ENCODE results near the gene LMAN1L.

The LMAN1L gene

GRCh38 chr15:74773731-74774252 is 38.8 kb upstream of the LMAN1L start:
- peak overlapping the region; percentile 62 for H3K4me2 ChIP-seq (ENCODE audit: low read length)

GRCh38 chr15:74775132-74775562 is 37.5 kb upstream of the LMAN1L start:
- H3K4me3 ChIP-seq (ENCODE audit: low read length) = peak overlapping the region; percentile 27
- peaks cover 61% of the 10 kb centered on the region for H3K79me2 ChIP-seq (ENCODE audit: low read length)
- H3K9ac ChIP-seq (ENCODE audit: low read length) = peak overlapping the region; percentile 87
- H3K4me2 ChIP-seq (ENCODE audit: low read length) = peak overlapping the region; percentile 62
- H3K36me3 ChIP-seq (replicated peaks; ENCODE audit: low read depth, low read length) = peaks cover 10% of the 10 kb centered on the region
- TF ChIP-seq EZH2phosphoT487 (IDR thresholded peaks at IDR 0.05; ENCODE audit: low read depth) = no peak
- TF ChIP-seq, protein P1, sequence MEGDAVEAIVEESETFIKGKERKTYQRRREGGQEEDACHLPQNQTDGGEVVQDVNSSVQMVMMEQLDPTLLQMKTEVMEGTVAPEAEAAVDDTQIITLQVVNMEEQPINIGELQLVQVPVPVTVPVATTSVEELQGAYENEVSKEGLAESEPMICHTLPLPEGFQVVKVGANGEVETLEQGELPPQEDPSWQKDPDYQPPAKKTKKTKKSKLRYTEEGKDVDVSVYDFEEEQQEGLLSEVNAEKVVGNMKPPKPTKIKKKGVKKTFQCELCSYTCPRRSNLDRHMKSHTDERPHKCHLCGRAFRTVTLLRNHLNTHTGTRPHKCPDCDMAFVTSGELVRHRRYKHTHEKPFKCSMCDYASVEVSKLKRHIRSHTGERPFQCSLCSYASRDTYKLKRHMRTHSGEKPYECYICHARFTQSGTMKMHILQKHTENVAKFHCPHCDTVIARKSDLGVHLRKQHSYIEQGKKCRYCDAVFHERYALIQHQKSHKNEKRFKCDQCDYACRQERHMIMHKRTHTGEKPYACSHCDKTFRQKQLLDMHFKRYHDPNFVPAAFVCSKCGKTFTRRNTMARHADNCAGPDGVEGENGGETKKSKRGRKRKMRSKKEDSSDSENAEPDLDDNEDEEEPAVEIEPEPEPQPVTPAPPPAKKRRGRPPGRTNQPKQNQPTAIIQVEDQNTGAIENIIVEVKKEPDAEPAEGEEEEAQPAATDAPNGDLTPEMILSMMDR (IDR thresholded peaks at IDR 0.05; ENCODE audit: low read depth, low read length) = no peak
- no peak overlapping the region for H2AFZ ChIP-seq (ENCODE audit: low read depth, low read length)
- peaks cover 96% of the 10 kb centered on the region for H3K4me1 ChIP-seq (ENCODE audit: low read length)
- no peaks in the 10 kb centered on the region for H3K27me3 ChIP-seq (ENCODE audit: low read depth, low read length)
- no peaks in the 10 kb centered on the region for H4K20me1 ChIP-seq (ENCODE audit: insufficient read depth, low read length)
- peak overlapping the region; percentile 97 for H3K27ac ChIP-seq (ENCODE audit: low read length)
- no peaks in the 10 kb centered on the region for H3K9me3 ChIP-seq (ENCODE audit: insufficient read depth, low read length)

More at GRCh38 chr15:74773731-74774252, 38.8 kb upstream of the LMAN1L start:
- Histone ChIP-seq H3K79me2 (ENCODE audit: low read length) (peaks cover 48% of the 10 kb centered on the region), H3K27ac (ENCODE audit: low read length) (peak overlapping the region; percentile 97), H3K9ac (ENCODE audit: low read length) (peak overlapping the region; percentile 87), H3K4me3 (ENCODE audit: low read length) (no peak overlapping the region), H3K4me1 (ENCODE audit: low read length) (peaks cover 83% of the 10 kb centered on the region), H3K27me3 (ENCODE audit: low read depth, low read length) (no peaks in the 10 kb centered on the region), H4K20me1 (ENCODE audit: insufficient read depth, low read length) (no peaks in the 10 kb centered on the region), H2AFZ (ENCODE audit: low read depth, low read length) (no peak overlapping the region), H3K9me3 (ENCODE audit: insufficient read depth, low read length) (no peaks in the 10 kb centered on the region), H3K36me3 (replicated peaks; ENCODE audit: low read depth, low read length) (peaks cover 2% of the 10 kb centered on the region)
- TF ChIP-seq, protein P1 (IDR thresholded peaks at IDR 0.05; ENCODE audit: low read depth, low read length) = no peak
- TF ChIP-seq EZH2phosphoT487 (IDR thresholded peaks at IDR 0.05; ENCODE audit: low read depth) = no peak

DNA sequence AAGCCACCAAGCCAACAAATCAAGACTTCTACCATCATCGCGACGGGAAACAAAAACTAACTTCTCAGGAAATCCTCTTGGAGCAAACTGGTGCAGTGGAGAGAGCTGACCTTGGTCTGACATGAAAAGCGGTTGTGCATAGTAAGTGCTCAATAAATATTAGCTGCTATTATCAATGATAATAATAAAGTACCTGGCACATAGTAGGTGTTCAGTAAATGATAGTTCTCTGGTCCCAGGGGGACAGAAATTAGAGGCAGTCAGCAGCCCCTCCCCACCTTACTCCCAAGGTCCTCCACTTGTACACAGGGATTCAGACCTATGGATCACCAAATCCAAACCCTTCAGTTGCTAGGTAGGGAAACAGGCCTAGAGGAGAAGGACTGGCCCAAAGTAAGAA is 36.7 kb upstream of the LMAN1L start:
- Histone ChIP-seq H3K27ac (ENCODE audit: low read length) (peak overlapping the region; percentile 97), H3K9ac (ENCODE audit: low read length) (peak overlapping the region; percentile 87), H3K4me1 (ENCODE audit: low read length) (peaks cover 98% of the 10 kb centered on the region), H3K36me3 (replicated peaks; ENCODE audit: low read depth, low read length) (peaks cover 10% of the 10 kb centered on the region), H3K9me3 (ENCODE audit: insufficient read depth, low read length) (no peaks in the 10 kb centered on the region), H4K20me1 (ENCODE audit: insufficient read depth, low read length) (no peaks in the 10 kb centered on the region), H3K27me3 (ENCODE audit: low read depth, low read length) (no peaks in the 10 kb centered on the region), H3K79me2 (ENCODE audit: low read length) (peaks cover 69% of the 10 kb centered on the region), H2AFZ (ENCODE audit: low read depth, low read length) (no peak overlapping the region), H3K4me2 (ENCODE audit: low read length) (peak overlapping the region; percentile 62), H3K4me3 (ENCODE audit: low read length) (no peak overlapping the region)
- no peak for TF ChIP-seq EZH2phosphoT487 (IDR thresholded peaks at IDR 0.05; ENCODE audit: low read depth)
- TF ChIP-seq, protein P1 (IDR thresholded peaks at IDR 0.05; ENCODE audit: low read depth, low read length) = no peak

DNA sequence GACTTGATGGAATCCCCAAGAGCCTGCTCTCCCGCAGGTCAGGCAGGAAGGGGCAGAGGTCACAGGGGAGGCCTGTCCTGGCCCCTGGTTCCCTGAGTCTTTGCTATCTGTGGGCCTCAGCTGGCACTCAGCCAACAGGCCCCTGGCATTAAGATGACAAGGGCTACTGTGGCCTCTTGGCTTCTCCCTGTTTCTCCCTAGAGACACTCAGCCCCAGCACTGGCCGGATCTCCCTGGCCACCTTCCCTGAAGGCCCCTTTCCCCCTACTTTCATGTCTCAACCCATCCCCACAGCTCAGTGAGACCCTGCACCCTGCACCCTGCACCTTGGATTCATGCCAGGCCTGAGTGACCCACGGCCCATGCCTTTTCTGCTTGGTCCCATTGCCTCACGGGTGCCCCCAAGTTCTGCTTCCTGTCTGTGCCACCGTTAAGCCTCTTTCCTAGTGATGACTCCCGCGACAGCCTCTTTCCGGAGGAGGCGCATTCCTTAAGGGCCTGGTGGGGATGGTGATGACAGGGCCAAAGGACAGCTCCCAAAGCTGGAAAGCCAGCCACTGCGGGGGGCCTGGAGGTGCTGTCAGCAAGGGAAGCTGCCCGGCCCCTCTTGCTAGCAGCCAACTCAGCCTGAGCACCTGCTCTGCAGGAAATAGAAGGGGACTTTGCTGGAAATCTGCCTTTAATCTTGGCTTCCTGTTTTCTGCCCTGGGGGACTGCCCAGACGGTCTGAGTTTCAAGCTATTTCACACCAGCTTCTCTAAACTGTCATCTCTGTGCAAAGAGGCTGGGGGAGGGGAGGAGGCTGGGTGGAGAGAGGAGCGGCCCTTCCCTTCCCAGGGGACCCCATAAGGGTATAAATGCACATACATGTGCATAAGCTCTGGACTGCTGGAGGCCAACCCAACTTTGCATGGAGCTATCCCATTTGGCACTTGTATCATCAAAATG is 35.5 kb upstream of the LMAN1L start:
- TF ChIP-seq, protein P1 (IDR thresholded peaks at IDR 0.05; ENCODE audit: low read depth, low read length) = no peak
- TF ChIP-seq EZH2phosphoT487 (IDR thresholded peaks at IDR 0.05; ENCODE audit: low read depth) = no peak
- no peaks in the 10 kb centered on the region for H3K27me3 ChIP-seq (ENCODE audit: low read depth, low read length)
- peak overlapping the region; percentile 87 for H3K9ac ChIP-seq (ENCODE audit: low read length)
- H2AFZ ChIP-seq (ENCODE audit: low read depth, low read length) = no peak overlapping the region
- H4K20me1 ChIP-seq (ENCODE audit: insufficient read depth, low read length) = no peaks in the 10 kb centered on the region
- peak overlapping the region; percentile 75 for H3K4me2 ChIP-seq (ENCODE audit: low read length)
- H3K4me3 ChIP-seq (ENCODE audit: low read length) = peak overlapping the region; percentile 50
- H3K4me1 ChIP-seq (ENCODE audit: low read length) = peaks cover 92% of the 10 kb centered on the region
- H3K27ac ChIP-seq (ENCODE audit: low read length) = peak overlapping the region; percentile 97
- peaks cover 74% of the 10 kb centered on the region for H3K79me2 ChIP-seq (ENCODE audit: low read length)
- no peaks in the 10 kb centered on the region for H3K9me3 ChIP-seq (ENCODE audit: insufficient read depth, low read length)
- H3K36me3 ChIP-seq (replicated peaks; ENCODE audit: low read depth, low read length) = peaks cover 10% of the 10 kb centered on the region

All from OCI-LY3 (cell line).